Activated CD8-positive, alpha-beta memory T cell treated with anti-CD3 and anti-CD28 coated beads, Interleukin-2, amount 50 U/mL, for 1 hour (primary cell): Measurements from ENCODE around the gene OR8I2.
"Not testable (repeated sequence)": the region's sequence is repeated elsewhere in the genome, so short reads cannot be mapped to it uniquely, and the experiment has no call there.

ENCODE experiments used
- DNase-seq: peaks from one replicate; pipeline ENCODE4 v3.0.0-alpha.2; 2020; ENCODE audit errors: extremely low read depth

OR8I2 gene

DNA sequence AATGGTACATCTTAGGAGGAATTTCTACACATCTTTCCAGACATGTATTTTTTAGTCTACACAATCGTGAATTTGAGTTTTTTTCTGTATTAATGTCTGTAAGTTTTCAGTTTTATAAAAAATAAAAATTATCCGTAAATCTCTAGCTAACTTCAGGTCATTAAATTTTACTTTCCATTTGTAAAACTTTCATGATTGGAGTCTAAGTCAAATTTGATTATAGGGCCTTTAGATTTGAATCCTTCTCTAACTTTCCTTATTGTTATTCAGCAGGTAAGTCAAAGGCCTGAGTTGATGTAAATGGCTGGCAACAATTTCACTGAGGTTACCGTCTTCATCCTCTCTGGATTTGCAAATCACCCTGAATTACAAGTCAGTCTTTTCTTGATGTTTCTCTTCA is at the start of gene OR8I2:
TSS of gene OR8I2 (plus strand) at position 301 of the 400 bp plus-strand sequence. CDS start at position 301, 0 bp downstream.
- no peak for DNase-seq

DNA sequence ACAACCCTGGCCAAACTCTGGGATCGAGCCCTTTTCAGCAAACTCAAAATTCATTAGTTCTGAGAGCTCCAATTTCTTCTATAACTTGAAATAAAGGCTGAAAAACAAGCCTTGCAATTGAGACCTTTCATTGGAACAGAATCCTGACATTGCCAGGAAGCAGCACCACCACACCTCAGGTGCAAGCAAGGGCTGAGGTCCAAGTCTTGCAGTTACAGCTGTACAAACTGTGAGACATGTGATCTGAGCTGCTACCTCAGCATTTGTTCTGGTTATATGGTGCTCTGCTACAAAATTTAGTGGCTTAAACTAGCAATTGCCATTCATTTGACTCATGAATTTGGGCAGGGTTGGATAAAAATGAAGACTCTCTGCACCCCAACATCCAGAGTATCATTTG is 47.6 kb upstream of the OR8I2 start:
- DNase-seq, result no peak

DNA sequence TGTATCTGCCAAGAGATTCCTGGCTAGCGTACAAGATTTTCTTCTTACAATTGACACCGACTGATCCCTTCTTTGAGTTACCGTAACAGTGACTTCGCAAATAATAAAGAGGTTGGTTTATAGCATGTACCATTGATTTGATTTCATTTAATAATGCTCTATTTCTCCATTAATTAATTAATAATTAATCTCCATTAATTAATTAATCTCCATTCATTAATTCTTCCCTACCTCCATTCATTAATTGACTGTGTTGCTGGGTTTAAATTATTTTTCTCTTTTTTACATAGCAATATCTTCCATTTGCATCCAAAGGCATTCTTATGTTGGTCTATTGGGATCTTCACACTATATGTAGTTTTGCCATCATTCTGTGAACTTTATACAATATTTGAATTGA is 44.6 kb upstream of the OR8I2 start:
- DNase-seq, result no peak

DNA sequence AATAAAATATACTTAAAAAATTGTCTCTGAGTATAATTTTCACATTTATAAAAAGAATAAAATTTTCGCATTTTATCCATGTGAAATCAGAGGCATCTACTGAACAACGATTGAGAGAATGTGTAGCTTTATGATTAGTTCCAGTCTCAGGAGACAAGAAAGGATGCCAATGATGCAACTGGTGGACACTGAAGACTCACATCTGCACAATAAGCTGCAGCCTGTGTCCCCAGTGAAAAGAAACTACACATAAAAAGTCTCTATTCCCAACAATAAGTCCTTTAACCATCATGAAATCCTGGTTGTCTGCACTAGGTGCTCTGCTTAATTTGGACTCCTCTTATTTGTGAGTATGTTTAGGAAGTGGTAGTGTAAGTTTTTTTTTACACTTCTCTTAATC is 43.6 kb upstream of the OR8I2 start:
- DNase-seq, result no peak

DNA sequence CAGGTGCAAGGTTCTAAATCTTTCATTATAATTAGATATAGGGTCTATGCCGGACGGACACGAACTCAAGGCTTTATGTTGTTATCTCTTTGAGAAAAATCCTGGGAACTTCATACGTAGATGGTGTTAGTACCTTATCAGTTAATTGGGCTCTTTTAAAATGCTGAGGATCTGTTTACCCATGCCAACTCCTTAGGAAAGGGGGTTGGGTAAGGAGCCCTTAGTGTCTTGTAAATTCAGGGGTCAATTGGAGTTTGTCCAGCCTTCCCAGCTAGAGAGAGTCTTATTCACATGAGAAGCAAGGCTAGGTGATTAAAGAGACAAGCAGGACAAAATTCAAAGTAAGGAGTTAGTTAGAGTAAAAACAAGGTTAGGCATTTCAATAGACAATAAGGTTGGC is 36.7 kb upstream of the OR8I2 start:
- DNase-seq, result not testable (repeated sequence)

DNA sequence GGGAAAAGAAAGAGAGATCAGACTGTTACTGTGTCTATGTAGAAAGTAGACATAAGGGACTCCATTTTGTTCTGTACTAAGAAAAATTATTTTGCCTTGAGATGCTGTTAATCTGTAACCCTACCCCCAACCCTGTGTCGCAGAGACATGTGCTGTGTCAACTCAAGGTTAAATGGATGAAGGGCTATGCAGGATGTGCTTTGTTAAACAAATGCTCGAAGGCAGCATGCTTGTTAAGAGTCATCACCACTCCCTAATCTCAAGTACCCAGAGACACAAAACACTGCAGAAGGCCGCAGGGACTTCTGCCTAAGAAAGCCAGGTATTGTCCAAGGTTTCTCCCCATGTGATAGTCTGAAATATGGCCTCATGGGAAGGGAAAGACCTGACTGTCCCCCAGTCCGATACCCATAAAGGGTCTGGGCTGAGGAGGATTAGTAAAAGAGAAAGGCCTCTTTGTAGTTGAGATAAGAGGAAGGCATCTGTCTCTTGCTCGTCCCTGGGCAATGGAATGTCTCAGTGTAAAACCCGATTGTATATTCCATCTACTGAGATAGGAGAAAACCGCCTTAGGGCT is 35.4 kb upstream of the OR8I2 start:
- not testable (repeated sequence) for DNase-seq

DNA sequence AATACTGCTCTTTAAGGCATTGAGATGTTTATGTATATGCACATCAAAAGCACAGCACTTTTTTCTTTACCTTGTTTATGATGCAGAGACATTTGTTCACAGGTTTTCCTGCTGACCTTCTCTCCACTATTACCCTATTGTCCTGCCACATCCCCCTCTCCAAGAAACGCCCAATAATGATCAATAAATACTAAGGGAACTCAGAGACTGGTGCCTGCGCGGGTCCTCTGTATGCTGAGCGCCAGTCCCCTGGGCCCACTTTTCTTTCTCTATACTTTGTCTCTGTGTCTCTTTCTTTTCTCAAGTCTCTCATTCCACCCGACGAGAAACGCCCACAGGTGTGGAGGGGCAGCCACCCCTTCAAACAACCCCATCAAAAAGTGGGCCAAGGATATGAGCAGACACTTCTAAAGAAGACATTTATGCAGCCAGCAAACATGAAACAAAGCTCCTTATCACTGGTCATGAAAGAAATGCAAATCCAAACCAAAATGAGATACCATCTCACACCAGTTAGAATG is 34.8 kb upstream of the OR8I2 start:
- not testable (repeated sequence) for DNase-seq

DNA sequence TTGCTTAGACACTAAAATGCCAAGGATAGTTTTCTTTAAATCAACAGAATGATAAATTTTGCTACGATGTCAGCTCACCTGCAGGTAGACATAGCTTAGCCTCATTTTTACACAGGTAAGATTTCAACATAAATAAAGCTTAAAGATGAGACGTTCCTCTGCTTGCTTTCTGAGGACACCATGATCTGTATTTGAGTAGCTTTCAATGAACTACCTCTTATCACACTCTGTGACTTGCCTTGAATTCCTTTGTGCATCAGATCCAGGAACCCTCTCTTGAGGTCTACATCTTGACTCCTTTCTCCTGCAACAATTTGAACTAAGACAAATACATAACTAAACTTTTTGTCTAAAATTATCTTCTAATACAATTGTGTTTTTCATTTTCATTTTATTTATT is 26.1 kb upstream of the OR8I2 start:
- DNase-seq, result no peak

DNA sequence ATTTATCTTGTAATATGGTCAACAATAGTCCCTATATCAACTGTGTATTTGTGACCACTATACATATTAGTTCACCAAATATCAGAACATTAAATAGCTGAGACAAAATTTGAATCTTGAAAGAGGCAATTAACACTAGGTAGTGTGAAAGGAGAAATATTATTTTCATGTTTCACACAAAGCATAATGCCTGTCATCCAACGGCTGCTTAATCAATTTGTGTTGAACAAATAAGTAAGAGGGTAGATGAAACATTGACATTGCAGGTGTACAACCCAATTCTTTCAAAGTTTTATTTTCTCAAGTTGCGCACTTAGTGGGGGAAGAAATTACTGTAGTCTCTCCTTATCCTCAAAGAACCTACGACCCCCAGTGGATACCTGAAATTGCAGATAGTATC is 3.4 kb upstream of the OR8I2 start:
- no peak for DNase-seq

DNA sequence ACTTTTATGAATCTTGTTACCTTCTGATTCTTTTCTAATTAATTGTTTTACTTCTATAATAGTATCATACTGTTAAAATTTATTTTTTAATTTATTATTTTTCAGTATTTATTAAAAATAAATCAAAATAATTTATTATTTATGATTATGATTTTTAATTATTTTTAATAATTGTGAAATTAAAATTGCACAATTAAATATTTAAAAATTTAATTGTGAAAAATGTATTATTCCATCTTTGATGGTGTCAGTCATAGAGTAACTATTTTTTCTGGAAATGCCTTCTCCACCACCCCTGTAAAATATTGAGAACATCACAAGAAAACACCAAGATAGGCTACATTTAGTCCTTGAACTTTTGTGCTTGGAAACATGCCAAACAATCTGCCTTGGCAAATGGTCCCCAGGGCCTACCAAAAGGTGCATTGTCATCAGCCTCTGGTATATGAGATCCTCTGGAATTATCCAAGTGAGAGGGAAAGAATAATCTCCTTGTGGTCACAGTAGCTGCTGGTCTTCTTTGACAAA is 10.2 kb downstream of the OR8I2 start, which contains the start of gene OR8H2:
TSS of gene OR8H2 (plus strand) at position 478 of the 528 bp plus-strand sequence. CDS start 1,356 bp downstream, outside the sequence.
- no peak for DNase-seq

DNA sequence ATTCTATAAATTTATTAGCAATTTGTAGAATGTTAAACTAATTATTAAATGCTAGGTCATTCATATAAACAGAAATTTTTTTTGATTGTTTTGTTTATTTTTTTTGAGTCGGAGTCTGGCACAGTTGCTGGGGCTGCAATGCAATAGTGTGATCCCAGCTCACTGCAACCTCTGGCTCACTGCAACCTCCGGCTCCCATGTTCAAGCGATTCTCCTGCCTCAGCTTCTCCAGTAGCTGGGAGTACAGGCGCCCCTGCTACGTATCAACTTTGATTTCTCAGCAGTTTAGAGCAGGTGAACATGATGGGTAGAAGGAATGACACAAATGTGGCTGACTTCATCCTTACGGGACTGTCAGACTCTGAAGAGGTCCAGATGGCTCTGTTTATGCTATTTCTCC is 29.0 kb downstream of the OR8I2 start, which contains the start of gene OR8H3:
TSS of gene OR8H3 (plus strand) at position 301 of the 400 bp plus-strand sequence. CDS start at position 301, 0 bp downstream.
- DNase-seq, result no peak

DNA sequence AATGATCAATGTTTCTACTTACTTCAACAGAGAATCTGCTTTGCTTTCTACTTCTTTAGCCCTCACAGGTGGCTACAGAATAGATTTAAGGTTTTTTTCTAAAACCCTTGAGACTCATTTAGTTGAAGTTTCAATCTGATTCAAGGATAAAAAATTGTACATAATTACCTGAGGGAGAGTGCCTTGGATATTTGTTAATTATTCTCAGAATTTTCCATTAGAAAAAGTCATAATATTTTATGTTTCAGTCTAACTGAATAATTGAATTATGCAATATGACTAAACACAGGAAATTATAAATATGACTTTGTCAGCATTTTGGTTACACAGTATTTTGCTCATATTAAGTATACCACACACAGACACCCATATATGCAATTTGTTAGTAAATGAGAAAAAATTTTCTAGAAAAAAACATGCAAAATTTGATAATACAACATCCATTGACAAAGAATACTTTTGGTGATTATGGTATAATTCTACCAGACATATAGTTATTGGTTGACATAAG is 47.1 kb downstream of the OR8I2 start, which contains the start of gene OR8J3:
TSS of gene OR8J3 (minus strand) at position 51 of the 511 bp plus-strand sequence. CDS start 2,483 bp downstream, outside the sequence.
- no peak for DNase-seq

DNA sequence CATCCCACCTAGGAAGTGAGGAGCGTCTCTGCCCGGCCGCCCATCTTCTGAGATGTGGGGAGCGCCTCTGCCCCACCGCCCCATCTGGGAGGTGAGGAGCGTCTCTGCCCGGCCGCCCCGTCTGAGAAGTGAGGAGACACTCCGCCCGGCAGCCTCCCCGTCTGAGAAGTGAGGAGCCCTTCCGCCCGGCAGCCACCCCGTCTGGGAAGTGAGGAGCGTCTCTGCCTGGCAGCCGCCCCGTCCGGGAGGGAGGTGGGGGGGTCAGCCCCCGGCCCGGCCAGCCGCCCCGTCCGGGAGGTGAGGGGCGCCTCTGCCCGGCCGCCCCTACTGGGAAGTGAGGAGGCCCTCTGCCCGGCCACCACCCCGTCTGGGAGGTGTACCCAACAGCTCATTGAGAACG is 50.6 kb downstream of the OR8I2 start:
- DNase-seq, result not testable (repeated sequence)
